Measurements from ENCODE around the gene CCL17. TPM values are rescaled to one million over a fixed set of nuclear protein-coding genes. Genes with fewer than 3 reads are reported as not detected.
A peak's percentile ranks its signal among the peaks of the same experiment; 100 is the strongest.
"Not testable (repeated sequence)": the region's sequence is repeated elsewhere in the genome, so short reads cannot be mapped to it uniquely, and the experiment has no call there.

Gene CCL17
- total RNA-seq, 1 donor from 2014 or later = not detected

DNA sequence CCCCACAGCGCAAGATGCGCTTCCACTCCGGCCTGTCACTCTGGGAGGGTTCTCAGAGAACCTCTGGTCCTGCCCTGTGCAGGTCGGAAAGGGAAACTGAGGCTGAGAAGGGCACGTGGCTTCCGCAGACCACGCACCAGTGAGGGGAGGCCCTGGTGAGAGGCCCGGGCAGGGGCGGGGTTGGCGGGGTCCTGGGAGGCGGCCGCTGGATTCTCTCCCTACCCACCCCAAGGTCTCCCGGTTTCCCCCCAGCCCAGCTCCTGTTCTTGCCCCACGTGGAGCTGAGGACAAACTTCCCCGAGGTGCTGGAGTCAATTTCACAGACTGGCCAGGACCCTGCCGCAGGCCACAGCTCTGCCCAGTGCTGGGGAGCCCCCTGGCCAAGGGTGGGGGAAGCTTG, 11.5 kb downstream of the CCL17 start:
- no peak for DNase-seq
- intact Hi-C loops (cut with DNase I) = loop anchor here (10.0 kb wide), 1 partner anchor 331 kb away; no protein-coding TSS in a partner anchor
- no peak for ATAC-seq (ENCODE audit: poor library complexity)

DNA sequence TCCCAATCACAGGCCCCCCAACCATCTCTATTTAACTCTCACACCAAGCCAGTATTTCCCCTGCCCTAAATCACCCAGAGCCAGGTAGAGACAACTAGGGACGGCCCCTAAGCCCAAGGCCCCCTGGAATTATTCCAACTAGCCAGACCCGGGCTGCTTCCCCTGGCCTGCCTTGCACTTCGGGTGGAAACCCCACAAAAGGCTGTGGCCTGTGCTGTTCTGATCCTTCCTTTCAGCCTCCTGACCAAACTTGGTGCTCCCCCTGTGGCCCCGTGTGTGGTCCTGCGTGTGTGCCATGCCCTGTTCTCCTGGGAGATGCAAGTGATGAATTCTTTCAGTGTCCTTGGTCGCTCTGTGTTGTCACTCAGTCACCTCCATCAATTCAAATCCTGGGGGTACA, 14.9 kb downstream of the CCL17 start:
- ATAC-seq (ENCODE audit: poor library complexity) (no peak), DNase-seq (no peak)
- intact Hi-C loops (cut with DNase I) = loop anchor here (2.0 to 10.0 kb wide), 2 partner anchors 99 to 335 kb away; no protein-coding TSS in a partner anchor

DNA sequence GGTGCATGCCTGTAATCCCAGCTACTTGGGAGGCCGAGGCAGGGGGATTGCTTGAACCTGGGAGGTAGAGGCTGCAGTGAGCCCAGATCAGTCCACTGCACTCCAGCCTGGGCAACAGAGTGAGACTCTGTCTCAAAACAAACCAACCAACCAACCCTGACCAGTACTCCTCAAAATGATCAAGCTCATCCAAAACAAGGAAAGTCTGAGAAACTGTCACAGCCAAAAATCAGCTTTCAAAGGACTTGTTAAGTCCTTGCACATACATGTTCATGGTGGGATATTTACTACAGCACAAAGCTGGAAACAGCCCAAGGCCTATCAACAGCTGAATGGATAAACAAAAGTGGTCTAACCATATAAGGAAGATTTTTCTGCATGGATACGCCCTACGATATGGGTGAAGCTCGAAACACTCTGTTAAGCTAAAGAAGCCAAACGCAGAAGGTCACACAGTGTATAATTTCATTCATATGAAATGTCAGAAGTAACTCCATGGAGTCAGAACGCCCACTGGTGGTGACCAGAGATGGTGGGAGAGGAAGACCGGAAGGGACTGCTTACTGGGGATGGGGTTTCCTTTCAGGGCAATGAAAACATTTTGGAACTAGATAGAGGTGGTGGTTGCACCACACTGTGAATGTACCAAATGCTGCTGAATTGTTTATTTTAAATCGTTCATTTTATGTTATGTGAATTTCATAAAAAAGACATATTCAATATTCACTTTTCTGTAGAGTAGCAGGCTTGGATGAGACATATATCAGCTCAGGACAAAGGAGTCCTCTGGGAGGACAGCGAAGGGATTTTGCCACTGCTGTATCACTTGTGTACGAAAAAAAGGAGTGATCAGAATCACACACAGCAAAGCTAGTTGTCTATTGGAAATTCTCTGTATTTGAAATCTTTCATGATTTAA, 17.7 kb downstream of the CCL17 start:
- ATAC-seq (ENCODE audit: poor library complexity) (peak; percentile 40), DNase-seq (no peak)
- intact Hi-C loops (cut with DNase I) = no loop called here

GRCh38 chr16:57423152-57423551, 18.6 kb downstream of the CCL17 start:
- no peak for DNase-seq
- no peak for ATAC-seq (ENCODE audit: poor library complexity)
- intact Hi-C loops (cut with DNase I) = no loop called here

DNA sequence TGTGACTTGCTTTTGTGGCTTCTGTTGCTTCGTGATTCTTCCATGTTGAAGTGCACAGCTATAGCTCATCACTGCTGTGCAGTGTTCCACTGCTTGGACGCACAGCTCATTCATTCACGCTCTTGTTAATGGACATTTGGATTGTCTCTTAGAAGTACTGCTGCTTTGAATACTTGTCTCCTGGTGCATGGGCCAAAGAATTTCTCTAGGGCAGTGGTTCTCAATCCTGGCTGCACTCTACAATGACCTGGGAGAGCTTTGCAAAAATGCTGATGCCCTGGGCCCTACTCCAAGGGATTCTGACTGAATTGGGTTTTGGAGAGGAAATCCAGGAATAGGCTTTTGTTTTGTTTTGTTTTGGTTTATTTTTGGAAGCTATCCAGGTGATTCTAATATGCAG, 20.0 kb downstream of the CCL17 start:
- intact Hi-C loops (cut with DNase I) = no loop called here
- DNase-seq = no peak
- ATAC-seq (ENCODE audit: poor library complexity) = peak; percentile 74

DNA sequence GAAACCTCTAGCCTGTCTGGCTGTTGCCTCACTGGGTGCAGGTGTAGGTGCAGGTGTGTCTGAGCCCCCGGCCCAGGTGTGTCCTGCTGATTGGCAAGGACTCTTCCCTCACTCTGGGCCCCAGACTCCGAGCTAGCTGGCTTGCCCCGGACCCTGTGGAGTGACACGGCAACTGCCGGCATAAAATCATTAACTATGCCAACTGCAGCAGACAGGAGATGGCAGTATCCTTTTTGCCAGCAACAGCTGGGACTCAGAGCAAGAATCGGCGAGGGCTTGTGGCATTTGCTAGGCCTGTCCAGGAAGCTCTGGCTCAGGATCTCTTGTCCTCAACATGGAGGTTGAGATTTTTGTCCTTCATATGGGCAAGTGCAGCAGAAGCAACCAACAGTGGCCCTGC, 21.8 kb downstream of the CCL17 start:
- intact Hi-C loops (cut with DNase I) = no loop called here
- ATAC-seq (ENCODE audit: poor library complexity) = no peak
- DNase-seq = no peak

DNA sequence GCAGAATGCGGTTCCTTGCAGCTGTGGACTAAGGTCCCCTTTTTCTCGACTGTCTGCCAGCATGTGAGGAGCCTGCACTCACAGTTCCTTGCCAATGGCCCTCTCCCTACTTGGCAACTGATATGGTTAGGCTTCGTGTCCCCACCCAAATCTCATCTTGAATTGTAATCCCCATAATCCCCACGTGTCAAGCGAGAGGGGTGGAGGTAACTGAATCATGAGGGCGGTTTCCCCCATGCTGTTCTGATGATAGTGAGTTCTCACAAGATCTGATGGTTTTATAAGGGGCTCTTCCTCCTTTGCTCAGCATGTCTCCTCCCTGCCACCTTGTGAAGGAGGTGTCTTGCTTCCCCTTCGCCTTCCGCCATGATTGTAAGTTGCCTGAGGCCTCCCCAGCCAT, 22.7 kb downstream of the CCL17 start:
- intact Hi-C loops (cut with DNase I) = no loop called here
- DNase-seq (no peak), ATAC-seq (ENCODE audit: poor library complexity) (no peak)

GRCh38 chr16:57427824-57428223, 23.3 kb downstream of the CCL17 start:
- intact Hi-C loops (cut with DNase I) = no loop called here
- no peak for ATAC-seq (ENCODE audit: poor library complexity)
- DNase-seq = no peak

DNA sequence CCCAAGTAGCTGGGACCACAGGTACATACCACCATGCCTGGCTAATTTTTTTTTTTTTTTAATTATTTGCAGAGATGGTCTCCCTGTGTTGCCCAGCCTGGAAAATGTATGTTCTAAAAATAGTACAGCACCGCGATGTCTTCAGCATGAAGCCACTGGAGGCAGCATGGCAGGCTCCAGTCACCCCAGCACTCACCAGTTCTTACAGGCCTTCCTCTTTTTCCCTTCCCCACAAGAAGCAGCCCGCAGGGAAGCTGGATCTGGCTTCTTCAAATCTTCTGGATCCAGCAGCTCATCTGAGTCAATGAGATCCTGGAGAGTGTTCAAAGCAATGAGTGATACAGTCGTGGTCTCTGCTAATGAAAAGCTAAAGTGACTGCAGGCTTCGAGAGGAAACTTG, 26.4 kb downstream of the CCL17 start:
- intact Hi-C loops (cut with DNase I) = no loop called here
- no peak for DNase-seq
- no peak for ATAC-seq (ENCODE audit: poor library complexity)

- intact Hi-C loops (cut with DNase I) = no loop called here
- no peak for DNase-seq
- no peak for ATAC-seq (ENCODE audit: poor library complexity)
Measured at GRCh38 chr16:57432505-57432904, 27.9 kb downstream of the CCL17 start.

DNA sequence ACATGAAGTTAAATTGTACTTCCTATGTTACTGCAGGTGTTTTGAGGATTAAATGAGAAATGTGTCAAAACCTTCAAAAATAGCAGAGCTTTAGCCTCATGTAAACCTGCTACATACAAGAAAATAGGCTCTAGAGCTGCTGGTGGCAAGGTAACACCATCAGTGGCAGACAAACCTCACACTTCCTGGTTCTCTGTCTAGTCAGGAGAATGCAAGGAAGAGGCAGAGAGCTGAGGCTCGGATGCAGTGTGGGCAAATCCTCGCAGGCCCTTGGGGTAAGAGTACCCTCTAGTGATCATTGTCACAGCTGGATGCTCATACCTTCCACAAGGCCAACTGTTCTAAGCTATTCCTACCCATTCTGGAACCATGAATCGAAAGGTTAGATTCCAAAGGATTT, 28.4 kb downstream of the CCL17 start:
- ATAC-seq (ENCODE audit: poor library complexity) (no peak), DNase-seq (no peak)
- intact Hi-C loops (cut with DNase I) = no loop called here

DNA sequence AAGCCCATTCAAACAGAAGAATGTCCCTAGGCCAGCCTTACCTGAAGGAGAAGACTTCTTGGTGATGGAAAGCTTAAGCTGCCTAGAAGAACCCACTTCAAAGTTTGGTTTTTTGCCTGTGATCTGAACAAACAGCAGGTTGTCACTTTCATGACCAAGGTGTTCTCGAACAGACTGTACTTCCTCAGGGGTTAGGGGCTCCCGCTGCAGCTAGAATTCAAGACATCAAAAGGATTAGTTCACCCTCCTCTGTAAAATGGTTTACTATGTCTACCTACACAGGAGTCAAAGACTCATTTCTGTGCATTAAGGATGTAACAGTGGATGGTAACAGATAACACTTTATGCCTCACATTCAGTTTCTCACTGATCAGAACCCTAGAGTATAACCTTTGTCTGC, 29.4 kb downstream of the CCL17 start:
- ATAC-seq (ENCODE audit: poor library complexity) = no peak
- DNase-seq = no peak
- intact Hi-C loops (cut with DNase I) = no loop called here

DNA sequence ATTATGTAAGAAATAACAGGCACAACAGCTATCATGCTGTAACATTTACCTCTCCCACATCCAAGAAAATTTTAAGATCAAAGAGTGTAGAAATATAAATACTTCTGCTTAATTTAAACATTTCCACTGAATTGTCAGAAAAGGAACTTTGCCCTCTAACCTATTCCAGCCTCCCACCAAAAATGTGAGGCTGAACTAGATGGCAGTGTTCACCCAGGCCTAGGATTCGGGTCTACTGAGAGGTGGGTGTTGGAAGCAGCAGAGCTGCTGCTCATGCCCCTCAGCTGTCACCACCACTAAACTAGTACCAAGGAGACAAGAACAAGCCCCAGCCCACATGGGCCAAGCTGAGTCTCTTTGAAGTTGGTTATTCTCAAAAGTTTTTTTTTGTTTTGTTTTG, 31.3 kb downstream of the CCL17 start:
- intact Hi-C loops (cut with DNase I) = no loop called here

GRCh38 chr16:57439947-57440346, 35.4 kb downstream of the CCL17 start:
- DNase-seq; ATAC-seq (ENCODE audit: poor library complexity); intact Hi-C loops (cut with DNase I): not testable (repeated sequence)

More for the DNA sequence above, 31.3 kb downstream of the CCL17 start:
- ATAC-seq (ENCODE audit: poor library complexity) = no peak
- DNase-seq = no peak

DNA sequence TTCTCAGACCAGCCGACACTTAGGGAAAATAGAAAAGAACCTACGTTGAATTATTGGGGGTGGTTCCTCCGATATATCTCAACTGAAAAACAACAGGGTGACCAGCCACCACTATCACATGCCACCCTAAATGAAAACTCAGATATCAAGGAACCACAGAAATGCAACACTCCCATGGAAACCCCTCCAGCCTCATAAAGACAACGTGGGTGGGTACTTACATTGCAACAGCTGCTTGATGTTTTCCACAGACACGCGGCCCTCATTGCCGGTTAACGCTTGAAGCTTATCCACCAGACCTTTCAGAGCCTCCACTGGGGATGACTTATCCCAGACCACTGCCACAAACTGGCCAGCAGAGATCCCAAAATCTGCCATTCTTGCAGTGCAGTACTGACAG, 36.0 kb downstream of the CCL17 start:
- DNase-seq; ATAC-seq (ENCODE audit: poor library complexity); intact Hi-C loops (cut with DNase I): not testable (repeated sequence)

GRCh38 chr16:57444711-57445110, 40.1 kb downstream of the CCL17 start:
- no peak for DNase-seq
- intact Hi-C loops (cut with DNase I) = no loop called here
- ATAC-seq (ENCODE audit: poor library complexity) = no peak

DNA sequence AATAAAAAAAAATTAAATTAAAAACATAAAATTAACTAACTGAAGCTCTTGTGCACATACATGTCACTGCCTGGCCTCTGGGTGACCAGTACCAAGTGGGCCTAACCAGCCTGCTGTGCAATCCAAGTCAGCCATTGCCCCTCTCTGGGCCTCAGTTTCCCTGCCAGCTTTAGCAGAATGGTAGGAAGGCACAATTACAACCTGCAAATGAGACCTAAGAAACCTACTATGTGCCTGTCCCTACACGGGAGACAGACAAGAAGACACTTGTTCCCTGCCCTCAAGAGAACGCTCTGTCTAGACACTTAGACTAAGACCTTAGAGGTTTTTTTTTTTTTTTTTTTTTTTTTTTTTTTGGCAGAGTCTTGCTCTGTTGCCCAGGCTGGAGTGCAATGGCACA, 40.9 kb downstream of the CCL17 start:
- ATAC-seq (ENCODE audit: poor library complexity) = no peak
- intact Hi-C loops (cut with DNase I) = no loop called here
- no peak for DNase-seq

DNA sequence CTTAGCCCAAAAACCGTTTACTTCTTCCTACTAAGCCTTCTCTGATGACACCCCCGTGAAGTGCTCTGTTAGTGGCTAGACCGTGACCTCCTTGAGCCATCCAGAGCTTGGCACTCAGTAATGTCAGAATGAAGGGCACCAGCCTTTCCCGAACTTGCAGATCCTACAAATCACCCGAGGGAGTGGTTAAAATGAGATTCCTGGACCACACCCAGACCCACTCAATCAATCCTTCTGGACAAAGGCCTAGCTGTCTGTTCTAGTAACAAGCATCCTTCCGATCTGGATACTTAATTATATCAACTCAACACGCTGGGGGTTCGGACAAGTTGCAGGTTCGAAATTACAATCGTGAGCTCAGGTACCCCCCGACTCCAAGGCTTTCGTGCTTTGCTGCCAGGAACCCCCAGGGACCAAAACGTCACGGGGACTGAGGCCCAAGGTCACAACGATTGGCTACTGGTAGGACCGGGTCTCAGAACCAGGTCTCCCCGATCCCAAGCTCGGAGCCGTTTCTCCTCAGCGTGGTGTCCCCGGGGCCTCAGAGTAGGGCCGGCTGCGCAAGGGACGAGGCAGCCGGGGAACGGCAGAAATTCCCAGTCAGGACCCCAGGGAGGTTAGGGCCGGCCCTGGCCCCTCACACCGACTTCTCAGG, 42.1 kb downstream of the CCL17 start:
- DNase-seq (peak; percentile 54), ATAC-seq (ENCODE audit: poor library complexity) (peak; percentile 30)
- intact Hi-C loops (cut with DNase I) = no loop called here

DNA sequence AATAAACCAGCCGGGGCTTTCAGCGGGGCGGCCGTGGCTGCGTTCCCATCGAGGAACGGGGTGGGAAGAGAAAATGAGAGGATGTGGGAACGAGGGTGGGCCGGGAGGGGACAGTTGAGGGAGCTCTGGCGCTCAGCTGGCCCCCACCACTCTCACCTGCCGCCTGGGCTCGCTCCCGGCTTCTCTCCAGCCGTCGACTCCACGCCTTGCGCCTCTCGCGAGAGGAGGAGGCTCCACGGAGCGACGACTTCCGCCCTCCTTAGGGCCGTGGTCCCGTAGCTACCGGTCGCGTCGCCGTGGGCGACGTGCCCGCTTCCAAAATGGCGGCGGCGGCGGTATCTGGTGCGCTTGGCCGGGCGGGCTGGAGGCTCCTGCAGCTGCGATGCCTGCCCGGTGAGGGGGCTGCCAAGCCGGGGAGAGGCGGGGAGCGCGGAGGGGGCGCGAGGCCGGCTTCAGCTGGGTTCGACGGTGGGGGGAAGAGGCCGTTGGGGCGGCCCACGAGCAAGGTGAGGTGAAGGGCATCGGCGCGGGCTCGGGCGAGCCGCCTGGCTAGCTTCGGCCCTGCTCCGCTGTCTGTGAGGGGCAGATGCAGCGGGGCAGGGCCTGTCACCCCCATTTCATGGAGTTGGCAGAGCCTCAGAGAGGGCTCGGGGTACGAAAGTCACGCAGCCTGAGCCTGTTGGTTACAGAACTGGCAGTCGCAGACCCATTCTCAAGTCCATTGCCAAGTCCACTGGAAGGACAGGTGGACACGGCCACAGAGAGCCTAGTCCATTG, 42.8 kb downstream of the CCL17 start, which contains the start of the genes CIAPIN1 and COQ9:
TSS of gene CIAPIN1 (minus strand) at position 200 of the 777 bp plus-strand sequence. CDS start 6,457 bp downstream, outside the sequence.
TSS of gene COQ9 (plus strand) at position 294 of the 777 bp plus-strand sequence. CDS start at position 321, 27 bp downstream.
- peak; percentile 98 for DNase-seq
- intact Hi-C loops (cut with DNase I) = no loop called here
- ATAC-seq (ENCODE audit: poor library complexity) = peak; percentile 99

Data from Right ventricle myocardium superior (tissue), 1 donor.